Right lobe of liver (tissue), 6 donors: ENCODE data around the gene RNF152. TPM values are rescaled to one million over a fixed set of nuclear protein-coding genes. Genes with fewer than 3 reads are reported as not detected.

Experiments
- ATAC-seq, 4 donors: fragments of 200-7000 bp; cut with Tn5 transposase; one replicate each; pipeline ENCODE4 v1.9.1; 2020; ENCODE audit warnings: mild to moderate bottlenecking in 4 of 4, moderate library complexity in 4 of 4
- DNase-seq, 3 donors: peaks; one replicate each; pipeline ENCODE4 v3.0.0-alpha.2; 2020
- H3K27ac ChIP-seq, 3 donors: fragments of 200-600 bp; one replicate each; pipeline ENCODE4 v1.8.0; 2022
- H3K27me3 ChIP-seq, 2 donors: fragments of 200-600 bp; one replicate each; pipeline ENCODE4 v1.8.0; 2022
- H3K36me3 ChIP-seq, 4 donors: fragments of 200-600 bp; sonication (generic) in 1 of 4; one replicate each; pipeline versions ENCODE4 v1.5.1 to v1.8.0; 2017 to 2022; ENCODE audit warnings: control low read depth in 1 of 4
- H3K4me1 ChIP-seq, 4 donors: fragments of 200-600 bp; sonication (generic) in 1 of 4; one replicate each; pipeline versions ENCODE4 v1.5.1 to v1.8.0; 2017 to 2022; ENCODE audit warnings: control low read depth in 1 of 4
- H3K4me3 ChIP-seq, 3 donors: fragments of 200-600 bp; one replicate each; pipeline ENCODE4 v1.8.0; 2022
- H3K9me3 ChIP-seq, 4 donors: fragments of 200-600 bp; sonication (generic) in 1 of 4; one replicate each; pipeline versions ENCODE4 v1.5.1 to v1.8.0; 2017 to 2022; ENCODE audit warnings: control low read depth in 1 of 4
- CTCF ChIP-seq, 4 donors: fragments of 200-600 bp in 3 of 4; fragments of 450-650 bp in 1 of 4; IDR thresholded peaks; one replicate each; pipeline versions ENCODE4 v1.5.1 to v1.8.0; 2016 to 2022; ENCODE audit warnings: antibody characterized with exemption in 4 of 4, mild to moderate bottlenecking in 2 of 4
- POLR2A ChIP-seq: fragments of 450-650 bp; IDR thresholded peaks from one replicate; pipeline ENCODE4 v1.6.1; 2017; ENCODE audit warnings: antibody characterized with exemption, mild to moderate bottlenecking
- WGBS: methylation state at CpG from one replicate; pipeline ENCODE4 v1.1.6; 2018; ENCODE audit warnings: low coverage, low lambda C conversion rate; ENCODE audit not compliant: insufficient coverage; ENCODE audit errors: missing lambda C conversion rate; 5-methylcytosine and 5-hydroxymethylcytosine counted together
- intact Hi-C, 2 donors: fragments of 100-400 bp; cut with DNase I; formaldehyde crosslinking; loops; one replicate each; pipeline versions ENCODE4 v1.11.2 to v1.14.1; 2022
- long read RNA-seq: library from polyadenylated mRNA; unstranded; transcript quantifications from one replicate; pipeline ENCODE4 v2.0.0, GENCODE V29; 2019
- total RNA-seq, 6 experiments: library from RNA; depleted of rRNA in 2 of 6; stranded (reverse); fragments of >200 nt in 2 of 6; fragmentation: NEBNext Ultra II Directional in 3 of 6; extraction: Animal tissue kit (Norgen Biotek cat#: 25700) in 3 of 6; gene quantifications; one replicate each; pipeline versions ENCODE4 v1.1.0 to v1.2.4, GENCODE V29; 2016 to 2023
- donor health status: DM: no; HTN: yes; CAD: no.
- donor health status: DM: no; HTN: no; CAD: no.
- donor health status: DM: no; HTN: no; CAD: no.
- donor health status: DM: no; HTN: yes; CAD: no.
- donor health status: DM: no; HTN: yes; CAD: no.

Gene RNF152, protein sequence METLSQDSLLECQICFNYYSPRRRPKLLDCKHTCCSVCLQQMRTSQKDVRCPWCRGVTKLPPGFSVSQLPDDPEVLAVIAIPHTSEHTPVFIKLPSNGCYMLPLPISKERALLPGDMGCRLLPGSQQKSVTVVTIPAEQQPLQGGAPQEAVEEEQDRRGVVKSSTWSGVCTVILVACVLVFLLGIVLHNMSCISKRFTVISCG
- total RNA-seq, result 100 to 1,000 TPM in 1 of 6 experiments, 10 to 100 TPM in 5; 19.5 to 101 (median 54.1) TPM
- long read RNA-seq, partial matches to known transcripts, result 0 of 3 reads
- long read RNA-seq, other reads (novel, unspliced or antisense), result 2 of 3 reads

DNA sequence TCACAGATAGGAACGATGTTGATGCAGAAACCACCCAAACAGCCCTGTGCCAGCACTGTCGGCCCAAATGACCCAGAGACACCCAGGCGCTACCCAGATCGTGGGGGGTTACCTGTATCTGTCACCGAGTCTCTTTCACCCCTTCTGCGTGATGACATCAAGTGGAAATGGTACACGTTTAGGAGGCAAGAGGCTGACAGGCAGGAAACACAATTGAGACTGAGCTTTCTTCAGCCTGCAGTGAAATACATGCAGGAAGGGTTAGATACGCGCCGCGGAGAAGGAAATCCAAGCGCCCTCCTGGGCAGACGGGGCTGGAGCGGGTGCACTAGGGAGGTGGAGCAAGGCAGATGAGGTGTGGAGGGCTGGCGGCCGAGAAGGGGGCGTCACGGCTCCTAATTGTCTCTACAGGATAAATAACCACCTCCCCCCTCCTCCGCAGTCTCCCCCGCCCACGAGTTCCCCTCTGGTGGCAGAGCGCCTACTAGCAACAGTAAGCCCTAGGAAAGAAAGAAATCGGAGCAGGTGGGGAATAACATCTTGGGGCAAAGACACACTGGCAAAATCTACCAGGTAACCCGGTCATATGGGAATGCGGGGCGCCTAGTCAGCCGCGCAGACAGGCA lies at the start of gene RNF152:
Gene RNF152, minus strand, starts transcription at position 325 of the 626 bp plus-strand sequence. CDS start 76,544 bp downstream, outside the sequence.
- Histone ChIP-seq H3K27ac (peak within 1 kb of the TSS; percentile 81 to 99 (median 98)), H3K4me3 (peak within 1 kb of the TSS; percentile 62 to 83 (median 71)), H3K36me3 (peaks cover 0 to 35% (median 5%) of the 10 kb centered on the region in 4 donors), H3K4me1 (peaks cover 0 to 48% (median 8%) of the 10 kb centered on the region in 4 donors), H3K27me3 (no peaks in the 10 kb centered on the region), H3K9me3 (no peaks in the 10 kb centered on the region)
- WGBS, result 1% methylated on average over 26 of the region's 28 CpGs
- TF ChIP-seq POLR2A (no peak), CTCF (IDR thresholded peaks at IDR 0.05) (peak in 1 of 4 donors; percentile 9)
- intact Hi-C loops, result loop anchor here (5.0 to 10.0 kb wide), 2 partner anchors 155 to 258 kb away; no protein-coding TSS in a partner anchor
- ATAC-seq (peak; percentile 18 to 50 (median 40)), DNase-seq (peak; percentile 44 to 74 (median 63))

- intact Hi-C loops, result no loop called here
- H3K27me3 ChIP-seq, result no peaks in the 10 kb centered on the region
- ATAC-seq (no peak), DNase-seq (no peak)
- no peak for TF ChIP-seq CTCF (IDR thresholded peaks at IDR 0.05)
- TF ChIP-seq POLR2A, result no peak
- WGBS, result 57% methylated on average over 1 of the region's 1 CpG
- no peak overlapping the region for H3K4me3 ChIP-seq
- no peaks in the 10 kb centered on the region for H3K4me1 ChIP-seq
- H3K27ac ChIP-seq, result no peak overlapping the region
- H3K9me3 ChIP-seq, result no peaks in the 10 kb centered on the region
- H3K36me3 ChIP-seq, result no peaks in the 10 kb centered on the region
These were observed 49.2 kb upstream of the RNF152 start for GRCh38 chr18:61941948-61942471.

DNA sequence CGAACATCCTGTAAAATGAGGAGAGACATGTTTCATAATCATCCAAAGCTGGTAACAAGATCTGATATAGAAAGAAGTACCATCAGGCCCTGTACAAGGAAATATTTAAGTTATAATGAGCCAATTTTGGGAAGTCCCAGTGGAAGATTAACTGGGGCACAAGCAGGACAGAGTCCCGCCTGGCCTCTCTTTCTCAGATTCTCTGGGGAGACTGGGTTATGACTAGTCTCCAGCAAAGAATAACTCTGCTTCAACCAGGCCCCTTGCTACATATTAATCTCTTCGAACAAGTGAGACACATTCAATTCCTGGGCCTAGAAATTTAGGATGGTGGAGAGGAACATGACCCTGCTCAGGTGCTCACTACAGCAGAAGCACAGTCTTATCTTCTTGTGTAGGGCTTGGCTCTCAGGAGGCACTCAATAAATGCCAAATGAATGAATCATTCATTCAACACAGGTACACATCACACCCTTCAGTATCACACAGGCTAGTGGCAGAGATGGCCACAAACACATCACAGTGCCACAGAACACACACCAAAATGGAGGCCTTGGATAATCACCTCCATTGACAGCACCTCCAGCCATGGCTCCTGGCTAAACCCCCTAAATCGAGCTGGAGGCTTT lies 46.4 kb upstream of the RNF152 start:
- DNase-seq (no peak), ATAC-seq (peak in 1 of 4 donors; percentile 47)
- Histone ChIP-seq H3K9me3 (no peaks in the 10 kb centered on the region), H3K4me3 (no peak overlapping the region), H3K27ac (no peak overlapping the region), H3K4me1 (no peaks in the 10 kb centered on the region), H3K27me3 (no peaks in the 10 kb centered on the region), H3K36me3 (no peaks in the 10 kb centered on the region)
- intact Hi-C loops, result no loop called here
- TF ChIP-seq POLR2A (no peak), CTCF (IDR thresholded peaks at IDR 0.05) (no peak)
- WGBS, result 72% methylated on average over 4 of the region's 4 CpGs

DNA sequence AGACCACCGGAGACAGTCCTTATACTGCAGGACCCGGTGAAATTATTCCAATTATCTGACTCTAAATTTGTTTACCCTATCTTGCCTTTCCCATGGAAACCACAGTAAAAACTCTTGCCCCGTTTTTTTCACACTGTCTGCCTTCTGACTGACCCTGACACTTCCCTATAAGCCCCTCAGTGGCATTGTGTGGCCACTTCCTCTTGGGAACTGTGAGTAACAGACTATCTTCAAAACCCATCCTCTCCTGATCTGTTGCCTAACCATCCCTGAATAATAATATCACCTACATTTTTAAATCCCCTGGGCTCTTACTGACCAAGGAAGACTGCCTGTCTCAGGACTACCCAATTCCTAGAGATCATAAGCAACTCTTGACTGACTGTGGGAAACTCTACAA lies 42.6 kb upstream of the RNF152 start:
- no peak for ATAC-seq
- 57% methylated on average over 3 of the region's 3 CpGs for WGBS

More for the DNA sequence above, 42.6 kb upstream of the RNF152 start:
- TF ChIP-seq POLR2A (no peak), CTCF (IDR thresholded peaks at IDR 0.05) (no peak)
- no peak for DNase-seq
- H3K4me1 ChIP-seq, result no peaks in the 10 kb centered on the region
- intact Hi-C loops, result no loop called here
- H3K27ac ChIP-seq, result no peak overlapping the region
- H3K4me3 ChIP-seq, result no peak overlapping the region
- H3K9me3 ChIP-seq, result no peaks in the 10 kb centered on the region
- no peaks in the 10 kb centered on the region for H3K27me3 ChIP-seq
- no peaks in the 10 kb centered on the region for H3K36me3 ChIP-seq
